Naive thymus-derived CD4-positive, alpha-beta T cell (primary cell): ENCODE data around the gene RAP1GDS1. TPM values are rescaled to one million over a fixed set of nuclear protein-coding genes. Genes with fewer than 3 reads are reported as not detected.

Source experiments
- ATAC-seq: fragments of 150-1000 bp; cut with Tn5 transposase; 2 replicates; pipeline ENCODE4 v1.10.0; 2021; ENCODE audit warnings: mild to moderate bottlenecking, moderate library complexity
- CTCF ChIA-PET: fragments of 350-600 bp; sonication (Branson Sonifier 250); formaldehyde crosslinking; loops from one replicate; lab custom pipeline; 2021; ENCODE audit warnings: antibody characterized with exemption; lab: Charles Lee
- POLR2A ChIA-PET: fragments of 350-600 bp; sonication (Branson Sonifier 250); formaldehyde crosslinking; loops from one replicate; lab custom pipeline; 2021; ENCODE audit warnings: antibody characterized with exemption, inconsistent platforms; lab: Charles Lee
- DNase-seq, 9 donors: peaks; one replicate each; pipeline versions ENCODE4 v3.0.0 to v3.0.0-alpha.2; 2020 to 2022; ENCODE audit warnings: mixed read lengths in 1 of 9
- H3K27ac ChIP-seq: one replicate; pipeline ENCODE4 v1.7.0; 2013; ENCODE audit warnings: mild to moderate bottlenecking, low read depth, low read length, moderate library complexity
- H3K27me3 ChIP-seq, 2 donors: one replicate each; pipeline ENCODE4 v1.7.0; 2013; ENCODE audit warnings: low read length in 2 of 2, mild to moderate bottlenecking in 2 of 2, moderate library complexity in 2 of 2; ENCODE audit not compliant: control insufficient read depth in 2 of 2, insufficient read depth in 2 of 2
- H3K36me3 ChIP-seq, 3 experiments: 1 replicate in 2 of 3; 2 replicates in 1 of 3; pipeline ENCODE4 v1.7.0; 2013; ENCODE audit warnings: low read length in 3 of 3, mild to moderate bottlenecking in 3 of 3, moderate library complexity in 1 of 3; ENCODE audit not compliant: insufficient read depth in 3 of 3, control insufficient read depth in 2 of 3
- H3K4me1 ChIP-seq, 2 donors: one replicate each; pipeline ENCODE4 v1.7.0; 2013; ENCODE audit warnings: low read length in 2 of 2, mild to moderate bottlenecking in 2 of 2, moderate library complexity in 1 of 2; ENCODE audit not compliant: control insufficient read depth in 2 of 2, insufficient read depth in 2 of 2
- H3K4me3 ChIP-seq: 2 replicates; pipeline ENCODE4 v1.7.0; 2013; ENCODE audit warnings: mild to moderate bottlenecking, low read length
- H3K9me3 ChIP-seq, 3 experiments: 1 replicate in 2 of 3; 2 replicates in 1 of 3; pipeline ENCODE4 v1.7.0; 2013; ENCODE audit warnings: low read length in 3 of 3; ENCODE audit not compliant: control insufficient read depth in 2 of 3
- H3K27ac Mint-ChIP-seq, 9 donors: one replicate each; pipeline ENCODE4 v1.8.0; 2020 to 2022; ENCODE audit warnings: mixed read lengths in 9 of 9, mild to moderate bottlenecking in 8 of 9, moderate library complexity in 5 of 9, inconsistent platforms in 2 of 9
- H3K27me3 Mint-ChIP-seq, 5 donors: one replicate each; pipeline ENCODE4 v1.8.0; 2021 to 2022; ENCODE audit warnings: mixed read lengths in 5 of 5, mild to moderate bottlenecking in 1 of 5
- H3K36me3 Mint-ChIP-seq, 5 donors: one replicate each; pipeline ENCODE4 v1.8.0; 2020 to 2022; ENCODE audit warnings: mixed read lengths in 5 of 5, mild to moderate bottlenecking in 3 of 5, inconsistent platforms in 1 of 5
- H3K4me1 Mint-ChIP-seq, 7 donors: one replicate each; pipeline ENCODE4 v1.8.0; 2020 to 2022; ENCODE audit warnings: mixed read lengths in 7 of 7, mild to moderate bottlenecking in 3 of 7, inconsistent platforms in 1 of 7
- H3K4me3 Mint-ChIP-seq, 10 donors: one replicate each; pipeline ENCODE4 v1.8.0; 2020 to 2022; ENCODE audit warnings: mild to moderate bottlenecking in 10 of 10, mixed read lengths in 10 of 10, moderate library complexity in 6 of 10, inconsistent platforms in 2 of 10
- H3K9me3 Mint-ChIP-seq, 11 donors: one replicate each; pipeline ENCODE4 v1.8.0; 2020 to 2022; ENCODE audit warnings: mixed read lengths in 11 of 11, mild to moderate bottlenecking in 4 of 11, inconsistent platforms in 1 of 11, moderate library complexity in 1 of 11
- intact Hi-C, 2 donors: fragments of 100-400 bp; cut with micrococcal nuclease; formaldehyde crosslinking; loops; one replicate each; pipeline ENCODE4 v1.15.1; 2023
- polyA plus RNA-seq, 2 donors: library from polyadenylated mRNA; unstranded; fragments of 300-500 nt; fragmentation: Illumina TruSeq; gene quantifications; one replicate each; pipeline ENCODE4 v1.2.3, GENCODE V29; 2021
- total RNA-seq, 6 experiments: library from RNA in 5 of 6; stranded (reverse) in 5 of 6; gene quantifications; 1 replicate in 5 of 6; 2 replicates in 1 of 6; pipeline ENCODE4 v1.2.3 and lab custom pipeline; 2021 to 2026

The RAP1GDS1 gene
- total and polyA plus RNA-seq, 7 experiments from 2014 or later: 29.6 to 59.1 (median 30.7) TPM

- intact Hi-C loops: loop anchor here in 1 of 2 donors (2.0 kb wide), 1 partner anchor 30 kb away; the partner anchor contains the start of gene RAP1GDS1
- Mint-ChIP-seq H3K27ac (peak overlapping the region in 3 of 9 donors; percentile 0 to 32 (median 9)), H3K4me1 (peaks cover 29 to 60% (median 53%) of the 10 kb centered on the region in 7 donors), H3K9me3 (no peaks in the 10 kb centered on the region), H3K36me3 (peaks cover 4 to 30% (median 23%) of the 10 kb centered on the region in 5 donors), H3K27me3 (no peaks in the 10 kb centered on the region), H3K4me3 (peak overlapping the region in 2 of 10 donors; percentile 3 to 23)
- DNase-seq (no peak), ATAC-seq (no peak)
- Histone ChIP-seq H3K4me3 (no peak overlapping the region), H3K36me3 (peaks cover 0 to 8% (median 0%) of the 10 kb centered on the region in 3 experiments), H3K9me3 (no peaks in the 10 kb centered on the region), H3K4me1 (peaks cover 0 to 6% of the 10 kb centered on the region in 2 donors), H3K27me3 (no peaks in the 10 kb centered on the region), H3K27ac (no peak overlapping the region)
- POLR2A ChIA-PET: no interaction called here
- CTCF ChIA-PET: no interaction called here
These were observed 29.3 kb downstream of the RAP1GDS1 start for GRCh38 chr4:98290511-98290910.

- CTCF ChIA-PET: no interaction called here
- Histone ChIP-seq H3K4me3 (no peak overlapping the region), H3K36me3 (peaks cover 0 to 8% (median 0%) of the 10 kb centered on the region in 3 experiments), H3K4me1 (peaks cover 0 to 6% of the 10 kb centered on the region in 2 donors), H3K27ac (no peak overlapping the region), H3K27me3 (no peaks in the 10 kb centered on the region), H3K9me3 (no peaks in the 10 kb centered on the region)
- intact Hi-C loops: no loop called here
- Mint-ChIP-seq H3K4me1 (peaks cover 33 to 48% (median 45%) of the 10 kb centered on the region in 7 donors), H3K27me3 (no peaks in the 10 kb centered on the region), H3K36me3 (peaks cover 4 to 43% (median 36%) of the 10 kb centered on the region in 5 donors), H3K4me3 (no peak overlapping the region), H3K27ac (peak overlapping the region in 1 of 9 donors; percentile 8), H3K9me3 (no peaks in the 10 kb centered on the region)
- DNase-seq: peak in 1 of 9 donors; percentile 23
- POLR2A ChIA-PET: interaction anchor here (1.1 kb wide), 1 partner anchor 17 kb away, joined by 3 read pairs; no protein-coding TSS in a partner anchor
- ATAC-seq: no peak
These were observed 32.1 kb downstream of the RAP1GDS1 start for GRCh38 chr4:98293104-98293887.

GRCh38 chr4:98298022-98298421 lies 36.8 kb downstream of the RAP1GDS1 start:
- intact Hi-C loops: no loop called here
- no peaks in the 10 kb centered on the region for H3K4me1 ChIP-seq
- Mint-ChIP-seq H3K36me3 (peaks cover 14 to 77% (median 67%) of the 10 kb centered on the region in 5 donors), H3K27ac (peak overlapping the region in 2 of 9 donors; percentile 8 to 16), H3K4me3 (no peak overlapping the region), H3K4me1 (peaks cover 11 to 24% (median 17%) of the 10 kb centered on the region in 7 donors), H3K27me3 (no peaks in the 10 kb centered on the region), H3K9me3 (peaks cover 1 to 19% (median 10%) of the 10 kb centered on the region in 11 donors)
- CTCF ChIA-PET: no interaction called here
- no peak for ATAC-seq
- no peak overlapping the region for H3K4me3 ChIP-seq
- peaks cover 0 to 8% (median 0%) of the 10 kb centered on the region in 3 experiments for H3K36me3 ChIP-seq
- H3K27ac ChIP-seq: no peak overlapping the region
- no peaks in the 10 kb centered on the region for H3K27me3 ChIP-seq
- DNase-seq: no peak
- POLR2A ChIA-PET: interaction anchor here (0.6 kb wide), 1 partner anchor 158 kb away, joined by 3 read pairs; no protein-coding TSS in a partner anchor
- no peaks in the 10 kb centered on the region for H3K9me3 ChIP-seq

- Histone ChIP-seq H3K36me3 (no peaks in the 10 kb centered on the region), H3K9me3 (no peaks in the 10 kb centered on the region), H3K4me1 (no peaks in the 10 kb centered on the region), H3K27ac (no peak overlapping the region), H3K27me3 (no peaks in the 10 kb centered on the region), H3K4me3 (no peak overlapping the region)
- Mint-ChIP-seq H3K36me3 (peaks cover 14 to 66% (median 62%) of the 10 kb centered on the region in 5 donors), H3K4me3 (no peak overlapping the region), H3K27me3 (no peaks in the 10 kb centered on the region), H3K9me3 (peaks cover 3 to 38% (median 14%) of the 10 kb centered on the region in 11 donors), H3K27ac (no peak overlapping the region), H3K4me1 (peaks cover 16 to 21% (median 17%) of the 10 kb centered on the region in 7 donors)
- CTCF ChIA-PET: no interaction called here
- ATAC-seq (no peak), DNase-seq (no peak)
- POLR2A ChIA-PET: no interaction called here
- intact Hi-C loops: no loop called here
These were observed 39.5 kb downstream of the RAP1GDS1 start for GRCh38 chr4:98300706-98301105.

GRCh38 chr4:98305576-98305975 lies 44.4 kb downstream of the RAP1GDS1 start:
- Histone ChIP-seq H3K36me3 (no peaks in the 10 kb centered on the region), H3K9me3 (no peaks in the 10 kb centered on the region), H3K27ac (no peak overlapping the region), H3K4me3 (no peak overlapping the region), H3K4me1 (no peaks in the 10 kb centered on the region), H3K27me3 (no peaks in the 10 kb centered on the region)
- intact Hi-C loops: no loop called here
- DNase-seq (no peak), ATAC-seq (no peak)
- CTCF ChIA-PET: no interaction called here
- no peak overlapping the region for H3K4me3 Mint-ChIP-seq
- peaks cover 9 to 36% (median 29%) of the 10 kb centered on the region in 5 donors for H3K36me3 Mint-ChIP-seq
- H3K4me1 Mint-ChIP-seq: peaks cover 2 to 24% (median 15%) of the 10 kb centered on the region in 7 donors
- H3K27me3 Mint-ChIP-seq: no peaks in the 10 kb centered on the region
- H3K9me3 Mint-ChIP-seq: peaks cover 3 to 38% (median 14%) of the 10 kb centered on the region in 11 donors
- POLR2A ChIA-PET: no interaction called here
- H3K27ac Mint-ChIP-seq: no peak overlapping the region

GRCh38 chr4:98310867-98311266 lies 49.7 kb downstream of the RAP1GDS1 start:
- Histone ChIP-seq H3K27me3 (no peaks in the 10 kb centered on the region), H3K4me3 (no peak overlapping the region), H3K36me3 (no peaks in the 10 kb centered on the region), H3K9me3 (no peaks in the 10 kb centered on the region), H3K27ac (no peak overlapping the region), H3K4me1 (no peaks in the 10 kb centered on the region)
- peaks cover 0 to 21% (median 9%) of the 10 kb centered on the region in 5 donors for H3K36me3 Mint-ChIP-seq
- ChIA-PET POLR2A (no interaction called here), CTCF (no interaction called here)
- no peak overlapping the region for H3K27ac Mint-ChIP-seq
- ATAC-seq: no peak
- H3K9me3 Mint-ChIP-seq: peaks cover 0 to 3% (median 0%) of the 10 kb centered on the region in 11 donors
- no peaks in the 10 kb centered on the region for H3K27me3 Mint-ChIP-seq
- H3K4me3 Mint-ChIP-seq: no peak overlapping the region
- intact Hi-C loops: no loop called here
- H3K4me1 Mint-ChIP-seq: peaks cover 0 to 11% (median 2%) of the 10 kb centered on the region in 7 donors
- DNase-seq: no peak
